A549 (cell line): ENCODE measurements around the gene SAMD4B. TPM values are rescaled to one million over a fixed set of nuclear protein-coding genes. Genes with fewer than 3 reads are reported as not detected.

Source experiments
- ATAC-seq, 2 experiments: fragments of 200-7000 bp in 1 of 2; fragments of >200 bp in 1 of 2; cut with Nextera tagmentation in 1 of 2; cut with Tn5 transposase in 1 of 2; 3 replicates each; pipeline versions ENCODE4 v1.8.0 to v1.9.1; 2018 to 2020; ENCODE audit warnings: mild to moderate bottlenecking in 1 of 2, moderate library complexity in 1 of 2
- CTCF ChIA-PET: fragments of 300-600 bp; sonication (Branson Sonifier 250); formaldehyde crosslinking; extraction: SDS; loops from one replicate; lab custom pipeline; 2021; ENCODE audit warnings: antibody characterized with exemption, inconsistent platforms; lab: Yijun Ruan, JAX
- POLR2A ChIA-PET: fragments of 350-600 bp; formaldehyde crosslinking; extraction: SDS; loops from one replicate; lab custom pipeline; 2021; ENCODE audit warnings: antibody characterized with exemption, inconsistent platforms; lab: Yijun Ruan, JAX
- DNase-seq, 2 experiments: peaks; one replicate each; pipeline versions ENCODE4 v3.0.0 to v3.0.0-alpha.2; 2011 to 2016; ENCODE audit warnings: low read depth in 1 of 2, low spot score in 1 of 2
- FAIRE-seq: peaks from 2 replicates; lab custom pipeline; 2011; peaks lifted over from hg19 to GRCh38; lab: Jason Lieb, UNC
- H3K27ac ChIP-seq, 2 experiments: fragments of >200 bp; sonication (Bioruptor Twin); formaldehyde crosslinking; 3 replicates each; pipeline ENCODE4 v1.5.1; 2016 to 2017
- H3K4me1 ChIP-seq: fragments of >200 bp; sonication (Bioruptor Twin); formaldehyde crosslinking; 3 replicates; pipeline ENCODE4 v1.6.1; 2016
- H3K4me2 ChIP-seq: fragments of >200 bp; sonication (Bioruptor Twin); formaldehyde crosslinking; 3 replicates; pipeline ENCODE4 v1.6.1; 2016
- H3K4me3 ChIP-seq: fragments of >200 bp; sonication (Bioruptor Twin); formaldehyde crosslinking; 3 replicates; pipeline ENCODE4 v1.5.1; 2016
- H3K9me3 ChIP-seq: fragments of >200 bp; sonication (Bioruptor Twin); formaldehyde crosslinking; 3 replicates; pipeline ENCODE4 v1.6.1; 2016
- BHLHE40 ChIP-seq: IDR thresholded peaks from 2 replicates; pipeline ENCODE4 v1.6.1; 2012; ENCODE audit warnings: low read depth, low read length, inconsistent platforms
- CHD4 ChIP-seq: fragments of 200-600 bp; sonication (generic); IDR thresholded peaks from 2 replicates; pipeline ENCODE4 v1.6.1; 2016; ENCODE audit warnings: antibody characterized with exemption, mild to moderate bottlenecking, borderline replicate concordance
- EHF ChIP-seq: fragments of 250-450 bp; sonication (Bioruptor Pico); IDR thresholded peaks from 2 replicates; pipeline ENCODE4 v1.5.0; 2020; ENCODE audit warnings: mild to moderate bottlenecking
- EP300 ChIP-seq, 2 experiments: fragments of >200 bp; sonication (Bioruptor Twin); formaldehyde crosslinking; IDR thresholded peaks; 2 replicates in 1 of 2; 3 replicates in 1 of 2; pipeline ENCODE4 v1.6.1; 2016 to 2017
- ESRRA ChIP-seq: fragments of 150-350 bp; IDR thresholded peaks from 2 replicates; pipeline ENCODE4 v1.6.1; 2014; ENCODE audit warnings: mild to moderate bottlenecking, low read length, borderline replicate concordance
- FOSB ChIP-seq: fragments of 250-450 bp; sonication (Bioruptor Pico); IDR thresholded peaks from 2 replicates; pipeline ENCODE4 v1.5.0; 2020; ENCODE audit warnings: mild to moderate bottlenecking, moderate library complexity
- FOSL2 ChIP-seq, 2 experiments: fragments of 450-650 bp in 1 of 2; fragments of >200 bp in 1 of 2; sonication (Bioruptor Twin) in 1 of 2; formaldehyde crosslinking; IDR thresholded peaks; 2 replicates each; pipeline versions ENCODE4 v1.5.0 to v1.6.1; 2016 to 2020; ENCODE audit warnings: mild to moderate bottlenecking in 1 of 2, moderate library complexity in 1 of 2
- GATA3 ChIP-seq: IDR thresholded peaks from 2 replicates; pipeline ENCODE4 v1.6.1; 2012; ENCODE audit warnings: borderline replicate concordance
- HOXA7 ChIP-seq: fragments of 250-450 bp; sonication (Bioruptor Pico); IDR thresholded peaks from 2 replicates; pipeline ENCODE4 v1.5.0; 2020; ENCODE audit warnings: mild to moderate bottlenecking, moderate library complexity
- HOXB5 ChIP-seq: fragments of 250-450 bp; sonication (Bioruptor Pico); IDR thresholded peaks from 2 replicates; pipeline ENCODE4 v1.5.0; 2020; ENCODE audit warnings: mild to moderate bottlenecking, moderate library complexity
- JUN ChIP-seq, 2 experiments: fragments of >200 bp; sonication (Bioruptor Twin); formaldehyde crosslinking; IDR thresholded peaks; 2 replicates in 1 of 2; 3 replicates in 1 of 2; pipeline ENCODE4 v1.6.1; 2016 to 2017
- KDM1A ChIP-seq: fragments of 200-600 bp; sonication (generic); IDR thresholded peaks from 2 replicates; pipeline ENCODE4 v1.6.1; 2016; ENCODE audit warnings: low read depth, mild to moderate bottlenecking
- MAZ ChIP-seq: fragments of 150-350 bp; IDR thresholded peaks from 2 replicates; pipeline ENCODE4 v1.6.1; 2014; ENCODE audit warnings: antibody characterized with exemption, low read depth, low read length, borderline replicate concordance
- NPAS2 ChIP-seq: fragments of 250-450 bp; sonication (Bioruptor Pico); IDR thresholded peaks from 2 replicates; pipeline ENCODE4 v1.8.0; 2022; ENCODE audit warnings: mild to moderate bottlenecking, moderate library complexity, borderline replicate concordance
- NR3C1 ChIP-seq: fragments of >200 bp; sonication (Bioruptor Twin); formaldehyde crosslinking; IDR thresholded peaks from 3 replicates; pipeline ENCODE4 v1.6.1; 2017
- PHF8 ChIP-seq: fragments of 200-600 bp; sonication (generic); IDR thresholded peaks from 2 replicates; pipeline ENCODE4 v1.6.1; 2016; ENCODE audit warnings: low read depth, mild to moderate bottlenecking, antibody characterized with exemption, moderate library complexity, borderline replicate concordance
- POLR2A ChIP-seq: IDR thresholded peaks from 2 replicates; pipeline ENCODE4 v1.6.1; 2012; ENCODE audit warnings: mild to moderate bottlenecking, low read length
- POLR2AphosphoS2 ChIP-seq: conservative IDR thresholded peaks from 2 replicates; pipeline ENCODE4 v1.6.1; 2012; ENCODE audit warnings: low read length, improper control_type of control experiment, inconsistent platforms
- RARB ChIP-seq: fragments of 250-450 bp; sonication (Bioruptor Pico); IDR thresholded peaks from 2 replicates; pipeline ENCODE4 v1.8.0; 2021; ENCODE audit warnings: mild to moderate bottlenecking, moderate library complexity
- RCOR1 ChIP-seq: fragments of 150-350 bp; IDR thresholded peaks from 2 replicates; pipeline ENCODE4 v1.6.1; 2014; ENCODE audit warnings: antibody characterized with exemption, low read length, low read depth
- RFX5 ChIP-seq: fragments of 450-650 bp; IDR thresholded peaks from 2 replicates; pipeline ENCODE4 v1.7.1; 2014; ENCODE audit warnings: antibody characterized with exemption, mild to moderate bottlenecking, moderate library complexity
- RNF2 ChIP-seq: fragments of 200-600 bp; sonication (generic); IDR thresholded peaks from 2 replicates; pipeline ENCODE4 v1.6.1; 2016; ENCODE audit warnings: low read depth, mild to moderate bottlenecking, antibody characterized with exemption, moderate library complexity, borderline replicate concordance
- SMC3 ChIP-seq: fragments of >200 bp; sonication (Bioruptor Twin); formaldehyde crosslinking; IDR thresholded peaks from 3 replicates; pipeline ENCODE4 v1.6.1; 2018; ENCODE audit warnings: inconsistent platforms
- TFCP2L1 ChIP-seq: fragments of 250-450 bp; sonication (Bioruptor Pico); IDR thresholded peaks from 2 replicates; pipeline ENCODE4 v1.5.0; 2021; ENCODE audit warnings: mild to moderate bottlenecking
- ZC3H11A ChIP-seq: fragments of 450-650 bp; IDR thresholded peaks from 2 replicates; pipeline ENCODE4 v1.6.1; 2014; ENCODE audit warnings: antibody characterized with exemption, mild to moderate bottlenecking
- ZFP36 ChIP-seq: fragments of 450-650 bp; IDR thresholded peaks from 2 replicates; pipeline ENCODE4 v1.6.1; 2014; ENCODE audit warnings: borderline replicate concordance; ENCODE audit not compliant: partially characterized antibody
- ZNF302 ChIP-seq: fragments of 250-450 bp; sonication (Bioruptor Pico); IDR thresholded peaks from 2 replicates; pipeline ENCODE4 v1.9.0; 2021; ENCODE audit warnings: inconsistent platforms, mild to moderate bottlenecking, moderate library complexity
- WGBS: methylation state at CpG from one replicate; pipeline ENCODE4 v1.1.6; 2017; ENCODE audit errors: missing lambda C conversion rate; 5-methylcytosine and 5-hydroxymethylcytosine counted together
- polyA plus RNA-seq, 4 experiments: library from polyadenylated mRNA; depleted of rRNA in 3 of 4; stranded (reverse); fragments of >200 nt; fragmentation: RNase III in 1 of 4; extraction: RNeasy Plus Mini Kit Qiagen cat#74134 plus additional on column Dnase treatment in 1 of 4; gene quantifications; 2 replicates in 3 of 4; 3 replicates in 1 of 4; pipeline ENCODE4 v1.2.3, GENCODE V29; 2011 to 2017
- TF ChIP-seq, protein P1 (sequence below): fragments of >200 bp; sonication (Bioruptor Twin); formaldehyde crosslinking; IDR thresholded peaks from 3 replicates; pipeline ENCODE4 v1.6.1; 2016
- TF ChIP-seq, protein P2 (sequence below): fragments of 250-450 bp; sonication (Bioruptor Pico); IDR thresholded peaks from 2 replicates; pipeline ENCODE4 v1.5.0; 2021; ENCODE audit warnings: mild to moderate bottlenecking, moderate library complexity, borderline replicate concordance
- TF ChIP-seq, protein P3 (sequence below): IDR thresholded peaks from 2 replicates; pipeline ENCODE4 v1.6.1; 2012; ENCODE audit warnings: low read depth, borderline replicate concordance

The SAMD4B gene
- polyA plus RNA-seq, 2 of the 4 experiments (the other 2 are of a cell fraction), result 82.1 to 118 TPM

- TF ChIP-seq JUN (IDR thresholded peaks at IDR 0.05), result peak; percentile 22 to 50; a peak in 1 of 5 replicates
- TF ChIP-seq, protein P1, sequence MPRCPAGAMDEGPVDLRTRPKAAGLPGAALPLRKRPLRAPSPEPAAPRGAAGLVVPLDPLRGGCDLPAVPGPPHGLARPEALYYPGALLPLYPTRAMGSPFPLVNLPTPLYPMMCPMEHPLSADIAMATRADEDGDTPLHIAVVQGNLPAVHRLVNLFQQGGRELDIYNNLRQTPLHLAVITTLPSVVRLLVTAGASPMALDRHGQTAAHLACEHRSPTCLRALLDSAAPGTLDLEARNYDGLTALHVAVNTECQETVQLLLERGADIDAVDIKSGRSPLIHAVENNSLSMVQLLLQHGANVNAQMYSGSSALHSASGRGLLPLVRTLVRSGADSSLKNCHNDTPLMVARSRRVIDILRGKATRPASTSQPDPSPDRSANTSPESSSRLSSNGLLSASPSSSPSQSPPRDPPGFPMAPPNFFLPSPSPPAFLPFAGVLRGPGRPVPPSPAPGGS, result no peak
- no peak for TF ChIP-seq SMC3
- TF ChIP-seq NR3C1, result no peak
- TF ChIP-seq POLR2A, result peak; percentile 37; the same call in 1 of the 2 replicates
- peak; percentile 67 to 74 for DNase-seq
- ChIA-PET CTCF (interaction anchor here (0.6 to 23.5 kb wide), 15 partner anchors 13 to 130 kb away, joined by 3 to 457 read pairs (median 6); partner anchors contain the start of genes EID2B, MED29, PAF1 and RPS16), POLR2A (interaction anchor here (0.9 to 4.7 kb wide), 10 partner anchors 9 to 119 kb away, joined by 3 to 102 read pairs (median 6); partner anchors contain the start of genes EID2B, MED29, PAF1 and RPS16)
- H3K9me3 ChIP-seq, result no peaks in the 10 kb centered on the region
- peak; percentile 1; a peak in 4 of 6 replicates for ATAC-seq
- peaks cover 40% of the 10 kb centered on the region for H3K4me1 ChIP-seq
- H3K4me3 ChIP-seq, result peak overlapping the region; percentile 67
- whole genome bisulfite sequencing, result 4% methylated on average over 29 of the region's 54 CpGs
- H3K4me2 ChIP-seq, result peak overlapping the region; percentile 89
- peak overlapping the region; percentile 89 to 94 for H3K27ac ChIP-seq
- no peak for FAIRE-seq
Observed at GRCh38 chr19:39413272-39413910, 71.2 kb downstream of the SAMD4B start.

GRCh38 chr19:39413911-39414608, 71.8 kb downstream of the SAMD4B start:
- CTCF ChIA-PET, result interaction anchor here (0.6 to 23.5 kb wide), 18 partner anchors 12 to 129 kb away, joined by 3 to 457 read pairs (median 4); partner anchors contain the start of genes EID2B, MED29, PAF1 and RPS16
- Histone ChIP-seq H3K4me2 (peak overlapping the region; percentile 89), H3K9me3 (no peaks in the 10 kb centered on the region), H3K4me3 (peak overlapping the region; percentile 67), H3K27ac (peak overlapping the region; percentile 89 to 94), H3K4me1 (peaks cover 34% of the 10 kb centered on the region)
- 64% methylated on average over 18 of the region's 18 CpGs for WGBS
- ATAC-seq (peak; percentile 2 to 13; a peak in 3 of 6 replicates), DNase-seq (peak; percentile 77 to 91), FAIRE-seq (peak; percentile 72)
- POLR2A ChIA-PET, result interaction anchor here (0.8 to 4.7 kb wide), 11 partner anchors 9 to 119 kb away, joined by 3 to 102 read pairs (median 4); partner anchors contain the start of genes EID2B, MED29, PAF1 and RPS16
- TF ChIP-seq ZC3H11A (no peak), POLR2A (no peak), NPAS2 (no peak), GATA3 (peak; percentile 39; the same call in 1 of the 2 replicates), RFX5 (no peak), CHD4 (no peak), ZFP36 (no peak), EHF (no peak), RNF2 (no peak), JUN (IDR thresholded peaks at IDR 0.05) (peak in 1 of 2 experiments; percentile 15; a peak in 1 of 5 replicates), KDM1A (peak; percentile 90), ESRRA (no peak), HOXB5 (CRISPR knock-in tag) (peak; percentile 35; the same call in 1 of the 2 replicates), POLR2AphosphoS2 (no peak), FOSL2 (IDR thresholded peaks at IDR 0.05) (no peak), FOSL2 (CRISPR knock-in tag; IDR thresholded peaks at IDR 0.05) (0 out of 2 replicates have a peak, but pooled peaks have one; percentile 7), FOSB (CRISPR knock-in tag) (no peak), PHF8 (no peak), ZNF302 (CRISPR knock-in tag) (no peak), BHLHE40 (0 out of 2 replicates have a peak, but pooled peaks have one; percentile 6), EP300 (IDR thresholded peaks at IDR 0.05) (no peak), TFCP2L1 (CRISPR knock-in tag) (no peak), RARB (no peak), HOXA7 (0 out of 2 replicates have a peak, but pooled peaks have one; percentile 44), RCOR1 (peak; percentile 86; the same call in 1 of the 2 replicates), MAZ (no peak)
- TF ChIP-seq, protein P2, sequence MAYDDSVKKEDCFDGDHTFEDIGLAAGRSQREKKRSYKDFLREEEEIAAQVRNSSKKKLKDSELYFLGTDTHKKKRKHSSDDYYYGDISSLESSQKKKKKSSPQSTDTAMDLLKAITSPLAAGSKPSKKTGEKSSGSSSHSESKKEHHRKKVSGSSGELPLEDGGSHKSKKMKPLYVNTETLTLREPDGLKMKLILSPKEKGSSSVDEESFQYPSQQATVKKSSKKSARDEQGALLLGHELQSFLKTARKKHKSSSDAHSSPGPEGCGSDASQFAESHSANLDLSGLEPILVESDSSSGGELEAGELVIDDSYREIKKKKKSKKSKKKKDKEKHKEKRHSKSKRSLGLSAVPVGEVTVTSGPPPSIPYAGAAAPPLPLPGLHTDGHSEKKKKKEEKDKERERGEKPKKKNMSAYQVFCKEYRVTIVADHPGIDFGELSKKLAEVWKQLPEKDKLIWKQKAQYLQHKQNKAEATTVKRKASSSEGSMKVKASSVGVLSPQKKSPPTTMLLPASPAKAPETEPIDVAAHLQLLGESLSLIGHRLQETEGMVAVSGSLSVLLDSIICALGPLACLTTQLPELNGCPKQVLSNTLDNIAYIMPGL (CRISPR knock-in tag), result no peak
- TF ChIP-seq, protein P1, result no peak
- TF ChIP-seq, protein P3, sequence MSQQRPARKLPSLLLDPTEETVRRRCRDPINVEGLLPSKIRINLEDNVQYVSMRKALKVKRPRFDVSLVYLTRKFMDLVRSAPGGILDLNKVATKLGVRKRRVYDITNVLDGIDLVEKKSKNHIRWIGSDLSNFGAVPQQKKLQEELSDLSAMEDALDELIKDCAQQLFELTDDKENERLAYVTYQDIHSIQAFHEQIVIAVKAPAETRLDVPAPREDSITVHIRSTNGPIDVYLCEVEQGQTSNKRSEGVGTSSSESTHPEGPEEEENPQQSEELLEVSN, result no peak
